HFF-Myc (cell line): ENCODE results near the gene EPHA2.

Experiments
- DNase-seq: peaks from one replicate; pipeline ENCODE4 v3.0.0-alpha.2; 2011; ENCODE audit warnings: low read depth; ENCODE audit errors: extremely low read depth
- H3K4me3 ChIP-seq: replicated peaks from 2 replicates; pipeline ENCODE4 v1.5.1; 2011; ENCODE audit warnings: low read depth, mild to moderate bottlenecking, control low read depth, low read length
- CTCF ChIP-seq: IDR thresholded peaks from 2 replicates; pipeline ENCODE4 v1.5.1; 2012; ENCODE audit warnings: mild to moderate bottlenecking, low read depth, low read length, control low read depth; ENCODE audit errors: missing control alignments

Gene EPHA2

GRCh38 chr1:16099412-16099811, 56.5 kb downstream of the EPHA2 start:
- TF ChIP-seq CTCF = no peak
- no peak overlapping the region for H3K4me3 ChIP-seq
- DNase-seq = no peak

GRCh38 chr1:16095447-16095846, 60.4 kb downstream of the EPHA2 start:
- H3K4me3 ChIP-seq = no peak overlapping the region
- no peak for TF ChIP-seq CTCF
- no peak for DNase-seq

GRCh38 chr1:16094453-16095158, 61.3 kb downstream of the EPHA2 start:
- no peak for DNase-seq
- no peak for TF ChIP-seq CTCF
- no peak overlapping the region for H3K4me3 ChIP-seq

GRCh38 chr1:16093611-16094010, 62.3 kb downstream of the EPHA2 start:
- DNase-seq = no peak
- H3K4me3 ChIP-seq = no peak overlapping the region
- TF ChIP-seq CTCF = no peak

GRCh38 chr1:16092923-16093511, 62.9 kb downstream of the EPHA2 start:
- no peak for TF ChIP-seq CTCF
- H3K4me3 ChIP-seq = no peak overlapping the region
- DNase-seq = no peak

- no peak for DNase-seq
- H3K4me3 ChIP-seq = no peak overlapping the region
- TF ChIP-seq CTCF = no peak
Measured at GRCh38 chr1:16092097-16092922, 63.6 kb downstream of the EPHA2 start.
